GM12878 (cell line): Measurements from ENCODE around the gene EFCAB9. TPM values are rescaled to one million over a fixed set of nuclear protein-coding genes. Genes with fewer than 3 reads are reported as not detected.

Experiments used
- ATF2 ChIP-seq: IDR thresholded peaks from 2 replicates; pipeline ENCODE4 v1.6.1; 2012; ENCODE audit warnings: low read length, inconsistent platforms
- BCL11A ChIP-seq: IDR thresholded peaks from 2 replicates; pipeline ENCODE4 v1.6.1; 2011; ENCODE audit warnings: low read depth, low read length
- CBFB ChIP-seq: IDR thresholded peaks from 2 replicates; pipeline ENCODE4 v1.6.1; 2016; ENCODE audit warnings: antibody characterized with exemption, low read depth
- E4F1 ChIP-seq: fragments of 450-650 bp; IDR thresholded peaks from 2 replicates; pipeline ENCODE4 v1.6.1; 2018; ENCODE audit warnings: borderline replicate concordance, mild to moderate bottlenecking; ENCODE audit not compliant: partially characterized antibody
- EP300 ChIP-seq, 2 experiments: fragments of 150-350 bp in 1 of 2; IDR thresholded peaks; 2 replicates each; pipeline ENCODE4 v1.6.1; 2011 to 2012; ENCODE audit warnings: low read depth in 2 of 2, low read length in 2 of 2, borderline replicate concordance in 1 of 2, improper control_type of control experiment in 1 of 2, inconsistent platforms in 1 of 2; ENCODE audit not compliant: control insufficient read depth in 1 of 2
- MLLT1 ChIP-seq: fragments of 450-650 bp; IDR thresholded peaks from 2 replicates; pipeline ENCODE4 v1.6.1; 2016; ENCODE audit warnings: mild to moderate bottlenecking
- MTA2 ChIP-seq: fragments of 450-650 bp; IDR thresholded peaks from 2 replicates; pipeline ENCODE4 v1.6.1; 2016; ENCODE audit warnings: low read depth, mild to moderate bottlenecking, moderate library complexity
- MXI1 ChIP-seq: fragments of 150-350 bp; IDR thresholded peaks from 2 replicates; pipeline ENCODE4 v1.6.1; 2011; ENCODE audit warnings: low read depth, mild to moderate bottlenecking, inconsistent platforms, low read length, improper control_type of control experiment
- MYB ChIP-seq: fragments of 150-350 bp; IDR thresholded peaks from 2 replicates; pipeline ENCODE4 v1.6.1; 2014; ENCODE audit warnings: mild to moderate bottlenecking, low read depth, low read length, borderline replicate concordance
- NKRF ChIP-seq: fragments of 450-650 bp; conservative IDR thresholded peaks from 2 replicates; pipeline ENCODE4 v1.6.1; 2017; ENCODE audit warnings: mild to moderate bottlenecking, moderate library complexity
- NR2F1 ChIP-seq: fragments of 450-650 bp; conservative IDR thresholded peaks from 2 replicates; pipeline ENCODE4 v1.6.1; 2017; ENCODE audit warnings: mild to moderate bottlenecking
- POLR2AphosphoS5 ChIP-seq: IDR thresholded peaks from 2 replicates; pipeline ENCODE4 v1.6.1; 2011; ENCODE audit warnings: mild to moderate bottlenecking, low read length, inconsistent platforms
- POU2F2 ChIP-seq: IDR thresholded peaks from 3 replicates; pipeline ENCODE4 v1.6.1; 2011; ENCODE audit warnings: low read depth, mild to moderate bottlenecking, low read length, borderline replicate concordance
- SMC3 ChIP-seq: IDR thresholded peaks from 2 replicates; pipeline ENCODE4 v1.6.1; 2011; ENCODE audit warnings: low read length, improper control_type of control experiment, borderline replicate concordance
- SPI1 ChIP-seq: IDR thresholded peaks from 2 replicates; pipeline ENCODE4 v1.6.1; 2011; ENCODE audit warnings: low read depth, mild to moderate bottlenecking, low read length, moderate library complexity, borderline replicate concordance; ENCODE audit not compliant: insufficient read depth
- SREBF1 ChIP-seq: IDR thresholded peaks from 2 replicates; pipeline ENCODE4 v1.6.1; 2012; ENCODE audit warnings: mild to moderate bottlenecking, low read length
- STAT1 ChIP-seq: fragments of 450-650 bp; conservative IDR thresholded peaks from 2 replicates; pipeline ENCODE4 v1.6.1; 2014; ENCODE audit warnings: antibody characterized with exemption, mild to moderate bottlenecking
- TCF12 ChIP-seq: IDR thresholded peaks from 2 replicates; pipeline ENCODE4 v1.6.1; 2011; ENCODE audit warnings: low read depth, mild to moderate bottlenecking, low read length
- ZNF622 ChIP-seq: fragments of 450-650 bp; IDR thresholded peaks from 2 replicates; pipeline ENCODE4 v1.6.1; 2017; ENCODE audit warnings: mild to moderate bottlenecking, inconsistent platforms
- polyA plus RNA-seq, 11 experiments: library from polyadenylated mRNA; depleted of rRNA in 4 of 11; unstranded in 6 of 11; stranded (reverse) in 5 of 11; fragments of >200 nt; fragmentation: Nextera tagmentation in 4 of 11; fragmentation: Illumina TruSeq in 1 of 11; extraction: Ambion mirVana in 4 of 11; extraction: Trizol in 1 of 11; gene quantifications; 1 replicate in 1 of 11; 2 replicates in 10 of 11; pipeline versions ENCODE4 v1.2.1 to v1.2.3, GENCODE V29; 2011 to 2016; ENCODE audit warnings: inconsistent platforms in 2 of 11, missing spikeins in 2 of 11, low read depth in 1 of 11
- total RNA-seq, 4 experiments: library from RNA; depleted of rRNA in 3 of 4; stranded (reverse); fragments of >200 nt in 3 of 4; fragmentation: Illumina TruSeq in 1 of 4; extraction: Trizol in 1 of 4; gene quantifications; 2 replicates each; pipeline versions ENCODE4 v1.2.1 to v1.2.3, GENCODE V29; 2013 to 2021
- TF ChIP-seq, protein P1 (sequence below): fragments of 450-650 bp; IDR thresholded peaks from 2 replicates; pipeline ENCODE4 v1.6.1; 2017; ENCODE audit warnings: low read depth, mild to moderate bottlenecking, moderate library complexity

Gene EFCAB9
- total and polyA plus RNA-seq, 10 of the 15 experiments (the other 5 are each of a cell fraction or from before 2014, with no cell fraction given), result 0.73 TPM; not detected in 9

DNA sequence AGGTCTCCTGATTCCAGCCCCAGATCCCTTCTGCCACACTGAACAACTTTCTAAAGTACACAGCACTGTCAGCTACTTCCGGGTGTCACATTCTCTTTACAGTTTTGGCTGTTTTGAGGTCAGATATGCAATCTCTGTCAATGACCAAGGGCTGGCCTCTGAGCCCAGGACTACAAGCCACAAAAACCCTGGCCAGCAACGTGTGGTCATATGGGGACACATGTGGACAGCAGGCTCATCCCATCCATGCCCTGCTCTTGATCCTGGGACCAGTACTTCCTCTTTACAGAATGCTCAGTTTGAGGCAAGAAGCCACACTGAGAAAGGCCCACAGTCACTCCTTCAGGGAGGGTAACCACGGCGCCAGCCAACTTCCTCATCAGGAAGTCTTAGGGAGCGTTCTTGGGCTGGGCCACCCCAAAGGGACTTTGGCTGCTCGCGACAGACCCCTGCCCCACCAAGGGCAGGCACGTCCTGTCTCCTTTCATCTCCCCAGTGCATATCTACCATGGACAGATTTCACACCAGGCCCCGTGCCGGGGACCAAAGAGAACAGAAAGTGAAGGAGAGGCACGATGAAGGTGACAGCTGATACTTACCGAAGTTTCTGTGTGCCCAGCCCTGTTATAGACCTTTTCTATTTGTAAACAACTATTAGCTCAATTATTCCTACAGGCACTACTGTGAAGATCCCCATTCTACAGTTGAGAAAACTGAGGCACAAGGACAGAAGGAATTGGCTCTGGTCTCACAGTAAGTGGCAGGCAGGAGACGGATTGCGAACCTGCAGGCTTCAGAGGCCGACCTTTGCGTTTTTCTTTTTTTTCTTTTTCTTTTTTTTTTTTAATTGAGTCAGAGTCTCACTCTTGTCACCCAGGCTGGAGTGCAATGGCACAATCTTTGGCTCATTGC is 43.2 kb upstream of the EFCAB9 start (continued):
- no peak for TF ChIP-seq SREBF1
- peak; percentile 46 for TF ChIP-seq E4F1
- TF ChIP-seq SPI1, result peak; percentile 69; the same call in 1 of the 2 replicates
- TF ChIP-seq NKRF, result peak; percentile 20; the same call in 1 of the 2 replicates
- peak; percentile 74 for TF ChIP-seq MLLT1
- TF ChIP-seq BCL11A, result peak; percentile 61
- peak; percentile 47; the same call in 1 of the 2 replicates for TF ChIP-seq MTA2
- peak; percentile 62; the same call in 1 of the 2 replicates for TF ChIP-seq CBFB
- TF ChIP-seq NR2F1, result peak; percentile 83
- TF ChIP-seq MXI1, result peak; percentile 31
- TF ChIP-seq ZNF622, result no peak
- TF ChIP-seq SMC3, result 0 out of 2 replicates have a peak, but pooled peaks have one; percentile 10
- 0 out of 2 replicates have a peak, but pooled peaks have one; percentile 40 for TF ChIP-seq TCF12
- peak in 1 of 2 experiments; percentile 31; a peak in 1 of 4 replicates for TF ChIP-seq EP300 (IDR thresholded peaks at IDR 0.05; ENCODE audit: borderline replicate concordance in 1 of 2, control insufficient read depth in 1 of 2, low read depth in 2 of 2, low read length in 2 of 2)
- TF ChIP-seq STAT1, result no peak
- TF ChIP-seq, protein P1, sequence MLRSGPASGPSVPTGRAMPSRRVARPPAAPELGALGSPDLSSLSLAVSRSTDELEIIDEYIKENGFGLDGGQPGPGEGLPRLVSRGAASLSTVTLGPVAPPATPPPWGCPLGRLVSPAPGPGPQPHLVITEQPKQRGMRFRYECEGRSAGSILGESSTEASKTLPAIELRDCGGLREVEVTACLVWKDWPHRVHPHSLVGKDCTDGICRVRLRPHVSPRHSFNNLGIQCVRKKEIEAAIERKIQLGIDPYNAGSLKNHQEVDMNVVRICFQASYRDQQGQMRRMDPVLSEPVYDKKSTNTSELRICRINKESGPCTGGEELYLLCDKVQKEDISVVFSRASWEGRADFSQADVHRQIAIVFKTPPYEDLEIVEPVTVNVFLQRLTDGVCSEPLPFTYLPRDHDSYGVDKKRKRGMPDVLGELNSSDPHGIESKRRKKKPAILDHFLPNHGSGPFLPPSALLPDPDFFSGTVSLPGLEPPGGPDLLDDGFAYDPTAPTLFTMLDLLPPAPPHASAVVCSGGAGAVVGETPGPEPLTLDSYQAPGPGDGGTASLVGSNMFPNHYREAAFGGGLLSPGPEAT, result peak; percentile 75; the same call in 1 of the 2 replicates
- no peak for TF ChIP-seq ATF2
- peak; percentile 15; the same call in 1 of the 3 replicates for TF ChIP-seq POU2F2
- TF ChIP-seq POLR2AphosphoS5, result no peak
- no peak for TF ChIP-seq MYB
